HCT116 (cell line): Measurements from ENCODE around the gene JDP2. TPM values are rescaled to one million over a fixed set of nuclear protein-coding genes. Genes with fewer than 3 reads are reported as not detected.

Experiments used
- ATAC-seq: fragments of 200-7000 bp; cut with Tn5 transposase; 2 replicates; pipeline ENCODE4 v1.9.1; 2020; ENCODE audit warnings: mild to moderate bottlenecking, moderate library complexity
- BruUV-seq: library from RNA; stranded (reverse); fragments of 400-500 nt; replicated peaks from 2 replicates; lab custom pipeline; 2021; lab: Mats Ljungman, UMichigan
- CTCF ChIA-PET: fragments of 300-600 bp; sonication (Branson Sonifier 250); formaldehyde crosslinking; loops from one replicate; lab custom pipeline; 2021; ENCODE audit warnings: antibody characterized with exemption; lab: Charles Lee
- POLR2A ChIA-PET: fragments of 300-600, 350-600 bp; sonication (Branson Sonifier 250); formaldehyde crosslinking; loops from one replicate; lab custom pipeline; 2021; ENCODE audit warnings: antibody characterized with exemption; lab: Charles Lee
- RAD21 ChIA-PET, 2 experiments: fragments of 300-600 bp; sonication (Branson Sonifier 250); formaldehyde crosslinking; loops; one replicate each; lab custom pipeline; 2023; ENCODE audit warnings: low total read pairs in 2 of 2; ENCODE audit not compliant: uncharacterized antibody in 2 of 2, unreplicated experiment in 2 of 2, low non-redundant PET in 1 of 2; lab: Charles Lee
- DNase-seq: peaks from one replicate; pipeline ENCODE4 v3.0.0-alpha.2; 2010; ENCODE audit warnings: low read depth, low spot score
- H2AFZ ChIP-seq: fragments of 200-600 bp; shearing (Covaris generic), sonication (generic); 2 replicates; pipeline ENCODE4 v1.6.1; 2017; ENCODE audit warnings: low read depth, mixed run types, mixed read lengths, antibody characterized with exemption, low read length; ENCODE audit not compliant: poor library complexity, severe bottlenecking
- H3K27ac ChIP-seq: 2 replicates; pipeline ENCODE4 v1.5.1; 2012; ENCODE audit warnings: low read depth, low read length
- H3K27me3 ChIP-seq: fragments of 200-600 bp; sonication (generic); 2 replicates; pipeline ENCODE4 v1.6.1; 2016; ENCODE audit warnings: mixed run types, low read length, mixed read lengths; ENCODE audit not compliant: insufficient read depth
- H3K36me3 ChIP-seq, 2 experiments: fragments of 200-500 bp in 1 of 2; fragments of 200-600 bp in 1 of 2; sonication (Bioruptor generic) in 1 of 2; sonication (generic) in 1 of 2; 2 replicates each; pipeline versions ENCODE4 v1.5.1 to v1.6.1; 2014 to 2016; ENCODE audit warnings: low read length in 2 of 2, inconsistent platforms in 1 of 2, mixed read lengths in 1 of 2, mixed run types in 1 of 2; ENCODE audit not compliant: insufficient read depth in 2 of 2, control insufficient read depth in 1 of 2
- H3K4me1 ChIP-seq, 2 experiments: fragments of 200-600 bp in 1 of 2; sonication (generic) in 1 of 2; 2 replicates each; pipeline versions ENCODE4 v1.5.1 to v1.6.1; 2012 to 2017; ENCODE audit warnings: low read length in 2 of 2, inconsistent platforms in 1 of 2, mild to moderate bottlenecking in 1 of 2, mixed read lengths in 1 of 2, mixed run types in 1 of 2, moderate library complexity in 1 of 2; ENCODE audit not compliant: insufficient read depth in 2 of 2, control insufficient read depth in 1 of 2
- H3K4me2 ChIP-seq: fragments of 200-600 bp; sonication (generic); 2 replicates; pipeline ENCODE4 v1.6.1; 2017; ENCODE audit warnings: mixed run types, low read length, mixed read lengths
- H3K4me3 ChIP-seq, 2 experiments: fragments of 200-600 bp in 1 of 2; sonication (generic) in 1 of 2; replicated peaks in 1 of 2; 2 replicates each; pipeline ENCODE4 v1.5.1; 2011 to 2016; ENCODE audit warnings: low read length in 2 of 2, control low read depth in 1 of 2, low read depth in 1 of 2, mild to moderate bottlenecking in 1 of 2, mixed read lengths in 1 of 2, mixed run types in 1 of 2
- H3K79me2 ChIP-seq: fragments of 200-600 bp; sonication (generic); 2 replicates; pipeline ENCODE4 v1.6.1; 2017; ENCODE audit warnings: mild to moderate bottlenecking, mixed run types, low read length, moderate library complexity, mixed read lengths; ENCODE audit not compliant: insufficient read depth
- H3K9ac ChIP-seq: fragments of 200-600 bp; sonication (generic); 2 replicates; pipeline ENCODE4 v1.6.1; 2016; ENCODE audit warnings: low read length, mixed read lengths
- H3K9me2 ChIP-seq: fragments of 200-600 bp; sonication (generic), shearing (Covaris generic); 2 replicates; pipeline ENCODE4 v1.6.1; 2017; ENCODE audit warnings: mixed run types, mild to moderate bottlenecking, moderate library complexity; ENCODE audit not compliant: insufficient read depth
- H3K9me3 ChIP-seq, 2 experiments: fragments of 200-500 bp in 1 of 2; fragments of 200-600 bp in 1 of 2; sonication (Bioruptor generic) in 1 of 2; sonication (generic) in 1 of 2; 2 replicates each; pipeline ENCODE4 v1.6.1; 2014 to 2017; ENCODE audit warnings: low read length in 2 of 2, mixed read lengths in 2 of 2, inconsistent platforms in 1 of 2, low read depth in 1 of 2, mild to moderate bottlenecking in 1 of 2, mixed run types in 1 of 2, moderate library complexity in 1 of 2; ENCODE audit not compliant: control insufficient read depth in 1 of 2, insufficient read depth in 1 of 2
- H4K20me1 ChIP-seq: fragments of 200-600 bp; sonication (generic), shearing (Covaris generic); 2 replicates; pipeline ENCODE4 v1.6.1; 2017; ENCODE audit warnings: mixed run types, mild to moderate bottlenecking, moderate library complexity; ENCODE audit not compliant: insufficient read depth
- CBX3 ChIP-seq: IDR thresholded peaks from 2 replicates; pipeline ENCODE4 v1.6.1; 2012; ENCODE audit warnings: low read depth
- CEBPB ChIP-seq: IDR thresholded peaks from 2 replicates; pipeline ENCODE4 v1.6.1; 2012; ENCODE audit warnings: low read depth
- FOSL1 ChIP-seq: IDR thresholded peaks from 2 replicates; pipeline ENCODE4 v1.6.1; 2012; ENCODE audit warnings: low read depth
- POLR2A ChIP-seq: IDR thresholded peaks from 2 replicates; pipeline ENCODE4 v1.7.0; 2011; ENCODE audit warnings: borderline replicate concordance; ENCODE audit not compliant: insufficient read depth, insufficient read length; ENCODE audit errors: extremely low read depth
- POLR2AphosphoS5 ChIP-seq: IDR thresholded peaks from 2 replicates; pipeline ENCODE4 v1.6.1; 2011; ENCODE audit warnings: mild to moderate bottlenecking, low read depth, low read length, moderate library complexity
- SP1 ChIP-seq: IDR thresholded peaks from 2 replicates; pipeline ENCODE4 v1.6.1; 2012; ENCODE audit warnings: low read depth
- ZFX ChIP-seq: fragments of 450-650 bp; IDR thresholded peaks from 2 replicates; pipeline ENCODE4 v1.6.1; 2017
- intact Hi-C: fragments of 100-400 bp; cut with micrococcal nuclease; formaldehyde crosslinking; loops from 2 replicates; pipeline ENCODE4 v1.10.0; 2022
- total RNA-seq: library from RNA; stranded (reverse); gene quantifications from one replicate; pipeline ENCODE4 v1.2.1, GENCODE V29; 2021; ENCODE audit not compliant: unreplicated experiment
- TF ChIP-seq, protein P1 (sequence below), 3 experiments: fragments of 200-600 bp in 1 of 3; sonication (generic) in 1 of 3; IDR thresholded peaks in 2 of 3; conservative IDR thresholded peaks in 1 of 3; 2 replicates each; pipeline ENCODE4 v1.5.1; 2012 to 2017; ENCODE audit warnings: low read depth in 2 of 3, low read length in 2 of 3, antibody characterized with exemption in 1 of 3, borderline replicate concordance in 1 of 3, control low read depth in 1 of 3, mild to moderate bottlenecking in 1 of 3, mixed read lengths in 1 of 3, mixed run types in 1 of 3, moderate library complexity in 1 of 3; ENCODE audit not compliant: insufficient read depth in 1 of 3
- TF ChIP-seq, protein P2 (sequence below): IDR thresholded peaks from 2 replicates; pipeline ENCODE4 v1.6.1; 2011; ENCODE audit warnings: mild to moderate bottlenecking, low read length, moderate library complexity; ENCODE audit not compliant: insufficient replicate concordance; ENCODE audit errors: extremely low read depth

Gene JDP2
- total RNA-seq, 1 experiment from 2014 or later: 25.4 TPM

GRCh38 chr14:75438486-75439080 lies 10.8 kb downstream of the JDP2 start:
- no peak for ATAC-seq
- POLR2A ChIA-PET: no interaction called here
- H4K20me1 ChIP-seq: no peaks in the 10 kb centered on the region
- TSS peak; percentile 23 for BruUV-seq
- no peak for DNase-seq
- no peak overlapping the region for H3K9ac ChIP-seq
- CTCF ChIA-PET: no interaction called here
- H3K27me3 ChIP-seq: no peaks in the 10 kb centered on the region
- no peak overlapping the region for H3K4me2 ChIP-seq
- intact Hi-C loops: no loop called here
- H3K9me2 ChIP-seq: no peaks in the 10 kb centered on the region
- no peak overlapping the region for H2AFZ ChIP-seq
- peaks cover 0 to 13% of the 10 kb centered on the region in 2 experiments; a peak in 2 of 4 replicates for H3K4me1 ChIP-seq
- no peaks in the 10 kb centered on the region for H3K9me3 ChIP-seq
- H3K79me2 ChIP-seq: no peaks in the 10 kb centered on the region
- no peak overlapping the region for H3K27ac ChIP-seq
- H3K4me3 ChIP-seq: no peak overlapping the region
- RAD21 ChIA-PET: no interaction called here
- 0 out of 4 replicates have a peak, but pooled peaks cover 0 to 2% of the 10 kb centered on the region in 2 experiments for H3K36me3 ChIP-seq
- no peak for TF ChIP-seq CEBPB
- TF ChIP-seq, protein P1, sequence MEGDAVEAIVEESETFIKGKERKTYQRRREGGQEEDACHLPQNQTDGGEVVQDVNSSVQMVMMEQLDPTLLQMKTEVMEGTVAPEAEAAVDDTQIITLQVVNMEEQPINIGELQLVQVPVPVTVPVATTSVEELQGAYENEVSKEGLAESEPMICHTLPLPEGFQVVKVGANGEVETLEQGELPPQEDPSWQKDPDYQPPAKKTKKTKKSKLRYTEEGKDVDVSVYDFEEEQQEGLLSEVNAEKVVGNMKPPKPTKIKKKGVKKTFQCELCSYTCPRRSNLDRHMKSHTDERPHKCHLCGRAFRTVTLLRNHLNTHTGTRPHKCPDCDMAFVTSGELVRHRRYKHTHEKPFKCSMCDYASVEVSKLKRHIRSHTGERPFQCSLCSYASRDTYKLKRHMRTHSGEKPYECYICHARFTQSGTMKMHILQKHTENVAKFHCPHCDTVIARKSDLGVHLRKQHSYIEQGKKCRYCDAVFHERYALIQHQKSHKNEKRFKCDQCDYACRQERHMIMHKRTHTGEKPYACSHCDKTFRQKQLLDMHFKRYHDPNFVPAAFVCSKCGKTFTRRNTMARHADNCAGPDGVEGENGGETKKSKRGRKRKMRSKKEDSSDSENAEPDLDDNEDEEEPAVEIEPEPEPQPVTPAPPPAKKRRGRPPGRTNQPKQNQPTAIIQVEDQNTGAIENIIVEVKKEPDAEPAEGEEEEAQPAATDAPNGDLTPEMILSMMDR (IDR thresholded peaks at IDR 0.05 in 2 of 3, conservative IDR thresholded peaks at IDR 0.05 in 1 of 3; ENCODE audit: borderline replicate concordance in 1 of 3, insufficient read depth in 1 of 3, low read depth in 2 of 3, low read length in 2 of 3): no peak
- no peak for TF ChIP-seq SP1
- no peak for TF ChIP-seq CBX3
- no peak for TF ChIP-seq ZFX
- TF ChIP-seq POLR2A: no peak
- TF ChIP-seq, protein P2, sequence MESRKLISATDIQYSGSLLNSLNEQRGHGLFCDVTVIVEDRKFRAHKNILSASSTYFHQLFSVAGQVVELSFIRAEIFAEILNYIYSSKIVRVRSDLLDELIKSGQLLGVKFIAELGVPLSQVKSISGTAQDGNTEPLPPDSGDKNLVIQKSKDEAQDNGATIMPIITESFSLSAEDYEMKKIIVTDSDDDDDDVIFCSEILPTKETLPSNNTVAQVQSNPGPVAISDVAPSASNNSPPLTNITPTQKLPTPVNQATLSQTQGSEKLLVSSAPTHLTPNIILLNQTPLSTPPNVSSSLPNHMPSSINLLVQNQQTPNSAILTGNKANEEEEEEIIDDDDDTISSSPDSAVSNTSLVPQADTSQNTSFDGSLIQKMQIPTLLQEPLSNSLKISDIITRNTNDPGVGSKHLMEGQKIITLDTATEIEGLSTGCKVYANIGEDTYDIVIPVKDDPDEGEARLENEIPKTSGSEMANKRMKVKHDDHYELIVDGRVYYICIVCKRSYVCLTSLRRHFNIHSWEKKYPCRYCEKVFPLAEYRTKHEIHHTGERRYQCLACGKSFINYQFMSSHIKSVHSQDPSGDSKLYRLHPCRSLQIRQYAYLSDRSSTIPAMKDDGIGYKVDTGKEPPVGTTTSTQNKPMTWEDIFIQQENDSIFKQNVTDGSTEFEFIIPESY: no peak
- TF ChIP-seq POLR2AphosphoS5: no peak
- no peak for TF ChIP-seq FOSL1
